Naive B cell (primary cell): ENCODE data around the gene SDHC. TPM values are rescaled to one million over a fixed set of nuclear protein-coding genes. Genes with fewer than 3 reads are reported as not detected.
"Not testable (repeated sequence)": the region's sequence is repeated elsewhere in the genome, so short reads cannot be mapped to it uniquely, and the experiment has no call there.

ENCODE experiments used
- ATAC-seq, 2 donors: fragments of 150-1000 bp; cut with Tn5 transposase; 2 replicates each; pipeline ENCODE4 v1.10.0; 2021; ENCODE audit warnings: low read depth in 2 of 2, mild to moderate bottlenecking in 2 of 2, moderate library complexity in 2 of 2
- DNase-seq: peaks from one replicate; pipeline ENCODE4 v3.0.0; 2022
- H3K27ac Mint-ChIP-seq, 6 donors: one replicate each; pipeline ENCODE4 v1.8.0; 2020 to 2022; ENCODE audit warnings: mild to moderate bottlenecking in 6 of 6, mixed read lengths in 6 of 6, moderate library complexity in 5 of 6, inconsistent platforms in 2 of 6
- H3K27me3 Mint-ChIP-seq, 3 donors: one replicate each; pipeline ENCODE4 v1.8.0; 2021 to 2022; ENCODE audit warnings: mixed read lengths in 3 of 3, mild to moderate bottlenecking in 1 of 3
- H3K36me3 Mint-ChIP-seq, 2 donors: one replicate each; pipeline ENCODE4 v1.8.0; 2020 to 2022; ENCODE audit warnings: mixed read lengths in 2 of 2, inconsistent platforms in 1 of 2, mild to moderate bottlenecking in 1 of 2
- H3K4me1 Mint-ChIP-seq, 3 donors: one replicate each; pipeline ENCODE4 v1.8.0; 2020 to 2022; ENCODE audit warnings: mixed read lengths in 3 of 3, inconsistent platforms in 1 of 3, mild to moderate bottlenecking in 1 of 3, moderate library complexity in 1 of 3
- H3K4me3 Mint-ChIP-seq, 8 donors: one replicate each; pipeline ENCODE4 v1.8.0; 2020 to 2022; ENCODE audit warnings: mild to moderate bottlenecking in 8 of 8, mixed read lengths in 8 of 8, moderate library complexity in 8 of 8, inconsistent platforms in 2 of 8
- H3K9me3 Mint-ChIP-seq, 7 donors: one replicate each; pipeline ENCODE4 v1.8.0; 2020 to 2022; ENCODE audit warnings: mixed read lengths in 7 of 7, mild to moderate bottlenecking in 5 of 7, inconsistent platforms in 2 of 7, moderate library complexity in 1 of 7
- polyA plus RNA-seq, 6 donors: library from polyadenylated mRNA; unstranded; fragments of 300-500 nt; fragmentation: Illumina TruSeq; gene quantifications; one replicate each; pipeline ENCODE4 v1.2.3, GENCODE V29; 2021; ENCODE audit warnings: low read depth in 6 of 6

SDHC gene
- polyA plus RNA-seq, 6 donors from 2014 or later, result 186 to 393 (median 238) TPM

- peak overlapping the region in 1 of 8 donors; percentile 8 for H3K4me3 Mint-ChIP-seq
- no peaks in the 10 kb centered on the region for H3K27me3 Mint-ChIP-seq
- DNase-seq (no peak), ATAC-seq (peak in 1 of 2 donors; percentile 50)
- H3K27ac Mint-ChIP-seq, result no peak overlapping the region
- peaks cover 9 to 19% (median 16%) of the 10 kb centered on the region in 3 donors for H3K4me1 Mint-ChIP-seq
- no peaks in the 10 kb centered on the region for H3K36me3 Mint-ChIP-seq
- no peaks in the 10 kb centered on the region for H3K9me3 Mint-ChIP-seq
Observed at GRCh38 chr1:161298116-161298515, 16.1 kb upstream of the SDHC start.

GRCh38 chr1:161299347-161299746, 14.8 kb upstream of the SDHC start:
- H3K4me3 Mint-ChIP-seq, result no peak overlapping the region
- DNase-seq, result no peak
- H3K27ac Mint-ChIP-seq, result no peak overlapping the region
- H3K9me3 Mint-ChIP-seq, result no peaks in the 10 kb centered on the region
- H3K36me3 Mint-ChIP-seq, result no peaks in the 10 kb centered on the region
- H3K4me1 Mint-ChIP-seq, result peaks cover 10 to 27% (median 24%) of the 10 kb centered on the region in 3 donors
- H3K27me3 Mint-ChIP-seq, result no peaks in the 10 kb centered on the region
- no peak for ATAC-seq

- H3K9me3 Mint-ChIP-seq, result no peaks in the 10 kb centered on the region
- no peak overlapping the region for H3K4me3 Mint-ChIP-seq
- H3K27me3 Mint-ChIP-seq, result no peaks in the 10 kb centered on the region
- DNase-seq (no peak), ATAC-seq (no peak)
- peaks cover 20 to 37% (median 34%) of the 10 kb centered on the region in 3 donors for H3K4me1 Mint-ChIP-seq
- H3K27ac Mint-ChIP-seq, result no peak overlapping the region
- H3K36me3 Mint-ChIP-seq, result no peaks in the 10 kb centered on the region
Observed at GRCh38 chr1:161300478-161300877, 13.7 kb upstream of the SDHC start.

GRCh38 chr1:161304927-161305866, 9.0 kb upstream of the SDHC start:
- Mint-ChIP-seq H3K9me3 (no peaks in the 10 kb centered on the region), H3K4me1 (peaks cover 23 to 38% (median 36%) of the 10 kb centered on the region in 3 donors), H3K4me3 (peak overlapping the region; percentile 94 to 100 (median 98)), H3K27me3 (no peaks in the 10 kb centered on the region), H3K27ac (peak overlapping the region in 5 of 6 donors; percentile 89 to 98 (median 95)), H3K36me3 (no peaks in the 10 kb centered on the region)
- ATAC-seq (no peak), DNase-seq (no peak)

GRCh38 chr1:161305867-161306519, 8.2 kb upstream of the SDHC start:
- Mint-ChIP-seq H3K27ac (peak overlapping the region; percentile 89 to 98 (median 95)), H3K4me3 (peak overlapping the region; percentile 94 to 100 (median 98)), H3K9me3 (no peaks in the 10 kb centered on the region), H3K4me1 (peaks cover 23 to 38% (median 36%) of the 10 kb centered on the region in 3 donors), H3K27me3 (no peaks in the 10 kb centered on the region), H3K36me3 (no peaks in the 10 kb centered on the region)
- peak; percentile 89 for DNase-seq
- ATAC-seq, result peak; percentile 88 to 92

- Mint-ChIP-seq H3K36me3 (no peaks in the 10 kb centered on the region), H3K27me3 (no peaks in the 10 kb centered on the region), H3K4me1 (peaks cover 23 to 38% (median 36%) of the 10 kb centered on the region in 3 donors), H3K4me3 (peak overlapping the region in 5 of 8 donors; percentile 1 to 99 (median 70)), H3K9me3 (no peaks in the 10 kb centered on the region), H3K27ac (peak overlapping the region in 5 of 6 donors; percentile 17 to 95 (median 88))
- DNase-seq (peak; percentile 57), ATAC-seq (peak; percentile 37 to 47)
Observed at GRCh38 chr1:161307230-161307768, 6.9 kb upstream of the SDHC start.

- H3K36me3 Mint-ChIP-seq, result no peaks in the 10 kb centered on the region
- DNase-seq (no peak), ATAC-seq (no peak)
- peak overlapping the region in 2 of 6 donors; percentile 62 to 89 for H3K27ac Mint-ChIP-seq
- H3K4me3 Mint-ChIP-seq, result peak overlapping the region in 1 of 8 donors; percentile 96
- peaks cover 23 to 38% (median 38%) of the 10 kb centered on the region in 3 donors for H3K4me1 Mint-ChIP-seq
- no peaks in the 10 kb centered on the region for H3K27me3 Mint-ChIP-seq
- no peaks in the 10 kb centered on the region for H3K9me3 Mint-ChIP-seq
Observed at GRCh38 chr1:161307892-161308638, 6.1 kb upstream of the SDHC start.

GRCh38 chr1:161309868-161310267, 4.3 kb upstream of the SDHC start, which contains the start of gene MPZ:
Gene MPZ, minus strand, starts transcription at chr1:161309968. Its CDS starts 63 bp downstream, at chr1:161309905.
- Mint-ChIP-seq H3K4me1 (peaks cover 17 to 42% (median 38%) of the 10 kb centered on the region in 3 donors), H3K9me3 (no peaks in the 10 kb centered on the region), H3K36me3 (no peaks in the 10 kb centered on the region), H3K27ac (no peak within 1 kb of the TSS), H3K4me3 (peak within 1 kb of the TSS in 1 of 8 donors; percentile 50), H3K27me3 (no peaks in the 10 kb centered on the region)
- ATAC-seq, result no peak
- DNase-seq, result no peak

GRCh38 chr1:161311595-161312181, 2.5 kb upstream of the SDHC start:
- DNase-seq (no peak), ATAC-seq (no peak)
- no peaks in the 10 kb centered on the region for H3K36me3 Mint-ChIP-seq
- no peak overlapping the region for H3K27ac Mint-ChIP-seq
- H3K27me3 Mint-ChIP-seq, result no peaks in the 10 kb centered on the region
- no peaks in the 10 kb centered on the region for H3K9me3 Mint-ChIP-seq
- peaks cover 5 to 35% (median 30%) of the 10 kb centered on the region in 3 donors for H3K4me1 Mint-ChIP-seq
- H3K4me3 Mint-ChIP-seq, result peak overlapping the region in 1 of 8 donors; percentile 63

GRCh38 chr1:161313554-161314200, 504 bp upstream of the SDHC start:
- Mint-ChIP-seq H3K4me1 (peaks cover 4 to 30% (median 22%) of the 10 kb centered on the region in 3 donors), H3K27me3 (no peaks in the 10 kb centered on the region), H3K4me3 (peak overlapping the region; percentile 92 to 99 (median 98)), H3K27ac (peak overlapping the region; percentile 99 to 100 (median 99)), H3K36me3 (no peaks in the 10 kb centered on the region), H3K9me3 (no peaks in the 10 kb centered on the region)
- ATAC-seq (peak; percentile 6 to 13), DNase-seq (no peak)

GRCh38 chr1:161315841-161316674, 1.9 kb downstream of the SDHC start:
- not testable (repeated sequence) for H3K36me3 Mint-ChIP-seq, ATAC-seq, H3K9me3 Mint-ChIP-seq, DNase-seq, H3K27me3 Mint-ChIP-seq
- Mint-ChIP-seq H3K4me3 (peak overlapping the region in 6 of 8 donors; percentile 36 to 99 (median 94)), H3K4me1 (peaks cover 7 to 33% (median 22%) of the 10 kb centered on the region in 3 donors), H3K27ac (peak overlapping the region in 4 of 6 donors; percentile 49 to 99 (median 72))
